ENCODE results near the gene SHB. TPM values are rescaled to one million over a fixed set of nuclear protein-coding genes. Genes with fewer than 3 reads are reported as not detected.

Gene SHB
- polyA plus RNA-seq, 2 of the 4 experiments (the other 2 are of a cell fraction): 15.4 to 22.0 TPM

GRCh38 chr9:37924538-37924937 is 144.5 kb downstream of the SHB start:
- Histone ChIP-seq H3K4me3 (no peak overlapping the region), H3K4me1 (peaks cover 28% of the 10 kb centered on the region), H3K27ac (peak overlapping the region in 1 of 2 experiments; percentile 75; a peak in 2 of 6 replicates), H3K4me2 (no peak overlapping the region), H3K9me3 (no peaks in the 10 kb centered on the region)
- no peak for TF ChIP-seq GATA3 (IDR thresholded peaks at IDR 0.05; ENCODE audit: borderline replicate concordance)
- no peak for TF ChIP-seq RFX5 (IDR thresholded peaks at IDR 0.05)
- TF ChIP-seq TP53 (CRISPR knock-in tag; IDR thresholded peaks at IDR 0.05): no peak
- TF ChIP-seq ZNF302 (CRISPR knock-in tag; IDR thresholded peaks at IDR 0.05): no peak
- TF ChIP-seq E2F6 (IDR thresholded peaks at IDR 0.05; ENCODE audit: borderline replicate concordance, low read depth): no peak
- TF ChIP-seq PBX3 (IDR thresholded peaks at IDR 0.05): no peak
- POLR2A ChIA-PET: interaction anchor here (0.6 kb wide), 1 partner anchor 24 kb away, joined by 6 read pairs; no protein-coding TSS in a partner anchor
- no peak for ATAC-seq
- CTCF ChIA-PET: interaction anchor here (1.0 to 4.9 kb wide), 4 partner anchors 11 to 163 kb away, joined by 3 to 35 read pairs (median 4); no protein-coding TSS in a partner anchor
- FAIRE-seq: no peak
- no peak for DNase-seq (ENCODE audit: low read depth in 1 of 2, low spot score in 1 of 2)

DNA sequence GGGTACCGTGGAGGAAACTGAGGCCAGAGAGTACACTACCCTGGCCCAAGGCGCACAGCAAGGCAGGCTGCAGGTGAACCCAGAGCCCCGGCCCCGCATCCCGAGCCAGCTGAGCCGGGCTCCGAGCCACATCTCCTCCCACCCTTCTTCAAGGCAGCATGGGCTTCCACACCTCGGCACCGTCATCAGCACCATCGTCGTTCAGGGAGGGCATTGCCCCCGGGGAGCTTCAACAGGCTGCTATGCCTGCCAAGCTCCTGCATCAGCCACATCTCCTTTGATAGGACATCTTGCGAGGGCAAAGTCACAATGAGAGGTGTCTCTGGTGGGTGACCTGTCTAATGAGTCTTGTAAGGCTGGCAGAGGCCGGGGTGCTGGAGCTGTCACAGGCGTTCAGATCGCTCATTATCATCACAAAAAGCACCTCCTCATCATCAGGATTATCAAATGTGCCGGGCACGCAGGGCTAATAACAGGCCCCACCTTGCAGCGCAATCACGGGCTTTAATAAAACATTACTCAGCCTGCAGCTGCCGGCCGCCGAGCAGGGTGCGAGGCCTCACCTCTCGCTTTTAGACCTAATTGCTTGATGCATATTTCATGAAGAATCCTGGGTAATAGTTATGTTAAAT is 145.1 kb downstream of the SHB start:
- no peak overlapping the region for H3K4me2 ChIP-seq
- no peak for TF ChIP-seq JUNB (IDR thresholded peaks at IDR 0.05)
- TF ChIP-seq HOXB13 (CRISPR knock-in tag; IDR thresholded peaks at IDR 0.05; ENCODE audit: low read depth): no peak
- WGBS (ENCODE audit: missing lambda C conversion rate): 91% methylated on average over 25 of the region's 25 CpGs
- H3K27ac ChIP-seq: no peak overlapping the region
- FAIRE-seq (no peak), DNase-seq (ENCODE audit: low read depth in 1 of 2, low spot score in 1 of 2) (no peak), ATAC-seq (no peak)
- ChIA-PET CTCF (interaction anchor here (1.0 to 4.9 kb wide), 3 partner anchors 11 to 164 kb away, joined by 3 to 35 read pairs (median 4); no protein-coding TSS in a partner anchor), POLR2A (no interaction called here)
- H3K4me1 ChIP-seq: peaks cover 28% of the 10 kb centered on the region
- H3K9me3 ChIP-seq: no peaks in the 10 kb centered on the region
- H3K4me3 ChIP-seq: no peak overlapping the region

DNA sequence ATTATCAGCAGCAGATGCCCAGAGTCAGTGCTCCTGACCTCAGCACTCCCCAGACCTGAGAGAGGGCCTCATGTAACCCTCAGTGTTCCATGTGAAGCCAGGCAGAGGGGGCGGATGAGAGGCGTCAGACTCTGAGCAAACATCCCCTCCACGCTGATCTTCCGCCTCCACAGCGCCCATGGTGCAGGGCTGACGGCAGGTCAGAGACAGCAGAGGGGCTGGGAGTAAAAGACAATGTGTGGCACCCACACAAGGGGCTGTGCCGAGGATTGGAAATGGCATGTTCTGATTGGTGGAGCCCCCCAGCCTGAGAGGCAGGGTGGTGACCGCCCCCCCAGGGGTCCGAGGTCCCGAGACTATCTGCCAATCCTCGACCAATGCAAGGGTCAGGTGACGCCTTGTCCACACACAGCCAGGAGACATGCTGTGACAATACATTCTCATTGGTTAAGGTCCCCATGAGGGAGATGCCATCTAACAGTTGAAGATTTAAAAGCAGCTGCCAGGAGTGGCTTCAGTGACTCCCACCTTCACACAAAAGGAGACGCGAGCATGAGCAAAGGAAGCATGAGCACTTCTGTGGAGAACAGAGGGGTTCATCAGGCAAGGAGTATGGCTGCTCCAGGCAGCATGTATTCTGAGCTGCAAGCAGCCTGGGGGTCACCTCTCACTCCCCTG is 145.8 kb downstream of the SHB start:
- 91% methylated on average over 14 of the region's 14 CpGs for WGBS (ENCODE audit: missing lambda C conversion rate)
- DNase-seq (ENCODE audit: low read depth in 1 of 2, low spot score in 1 of 2) (no peak), ATAC-seq (no peak), FAIRE-seq (no peak)
- Histone ChIP-seq H3K4me1 (peaks cover 28% of the 10 kb centered on the region), H3K4me2 (no peak overlapping the region), H3K4me3 (no peak overlapping the region), H3K9me3 (no peaks in the 10 kb centered on the region), H3K27ac (peak overlapping the region in 1 of 2 experiments; percentile 56; a peak in 3 of 6 replicates)
- TF ChIP-seq FOSB (CRISPR knock-in tag; IDR thresholded peaks at IDR 0.05) (no peak), TP53 (CRISPR knock-in tag; IDR thresholded peaks at IDR 0.05) (no peak), GATA3 (IDR thresholded peaks at IDR 0.05; ENCODE audit: borderline replicate concordance) (no peak), RCOR1 (IDR thresholded peaks at IDR 0.05; ENCODE audit: low read depth, low read length) (no peak), HEYL (CRISPR knock-in tag; IDR thresholded peaks at IDR 0.05) (no peak), MYC (IDR thresholded peaks at IDR 0.05; ENCODE audit: borderline replicate concordance, low read length) (no peak), RFX5 (IDR thresholded peaks at IDR 0.05) (no peak), BHLHE40 (IDR thresholded peaks at IDR 0.05; ENCODE audit: low read depth, low read length) (no peak)
- ChIA-PET CTCF (interaction anchor here (1.3 to 4.9 kb wide), 3 partner anchors 10 to 144 kb away, joined by 4 to 35 read pairs (median 15); no protein-coding TSS in a partner anchor), POLR2A (no interaction called here)

- ATAC-seq (no peak), DNase-seq (ENCODE audit: low read depth in 1 of 2, low spot score in 1 of 2) (no peak), FAIRE-seq (no peak)
- H3K9me3 ChIP-seq: no peaks in the 10 kb centered on the region
- peaks cover 26% of the 10 kb centered on the region for H3K4me1 ChIP-seq
- H3K27ac ChIP-seq: peak overlapping the region in 1 of 2 experiments; percentile 56; a peak in 3 of 6 replicates
- POLR2A ChIA-PET: no interaction called here
- no peak overlapping the region for H3K4me2 ChIP-seq
- H3K4me3 ChIP-seq: no peak overlapping the region
- WGBS (ENCODE audit: missing lambda C conversion rate): 69% methylated on average over 12 of the region's 13 CpGs
- CTCF ChIA-PET: interaction anchor here (0.6 to 1.8 kb wide), 3 partner anchors 10 to 441 kb away, joined by 3 to 15 read pairs (median 4); no protein-coding TSS in a partner anchor
- TF ChIP-seq HOXB13 (CRISPR knock-in tag; IDR thresholded peaks at IDR 0.05; ENCODE audit: low read depth) (no peak), BHLHE40 (IDR thresholded peaks at IDR 0.05; ENCODE audit: low read depth, low read length) (no peak), FOXS1 (CRISPR knock-in tag; IDR thresholded peaks at IDR 0.05) (no peak), POLR2A (IDR thresholded peaks at IDR 0.05; ENCODE audit: low read length) (no peak), NPAS2 (CRISPR knock-in tag; IDR thresholded peaks at IDR 0.05; ENCODE audit: borderline replicate concordance) (no peak), CBX8 (IDR thresholded peaks at IDR 0.05) (no peak), SREBF2 (IDR thresholded peaks at IDR 0.05) (no peak), ZSCAN20 (CRISPR knock-in tag; IDR thresholded peaks at IDR 0.05) (no peak), FOSL2 (IDR thresholded peaks at IDR 0.05) (no peak), FOSL2 (CRISPR knock-in tag; IDR thresholded peaks at IDR 0.05) (no peak), ELK1 (IDR thresholded peaks at IDR 0.05; ENCODE audit: low read depth, low read length) (no peak), JUNB (IDR thresholded peaks at IDR 0.05) (no peak), CHD4 (IDR thresholded peaks at IDR 0.05; ENCODE audit: borderline replicate concordance) (no peak), EP300 (IDR thresholded peaks at IDR 0.05) (no peak), ZC3H11A (IDR thresholded peaks at IDR 0.05) (no peak)
Observed at GRCh38 chr9:37922363-37923117, 146.5 kb downstream of the SHB start.

Measured in A549 (cell line).